ENCODE data around the gene NOS1AP. TPM values are rescaled to one million over a fixed set of nuclear protein-coding genes. Genes with fewer than 3 reads are reported as not detected.

Gene NOS1AP
- total and polyA plus RNA-seq, 8 donors = 0.25 to 13.8 (median 6.2) TPM

GRCh38 chr1:162271972-162272371 lies 202.5 kb downstream of the NOS1AP start:
- H3K36me3 ChIP-seq = no peaks in the 10 kb centered on the region
- intact Hi-C loops (cut with DNase I; ENCODE audit: low total_unique reads) = loop anchor here (10.0 kb wide), 1 partner anchor 217 kb away; no protein-coding TSS in a partner anchor
- H3K27me3 ChIP-seq = no peaks in the 10 kb centered on the region
- DNase-seq = no peak
- TF ChIP-seq EP300 (IDR thresholded peaks at IDR 0.05) (no peak), POLR2AphosphoS5 (IDR thresholded peaks at IDR 0.05) (no peak), POLR2A (IDR thresholded peaks at IDR 0.05) (no peak), CTCF (IDR thresholded peaks at IDR 0.05) (no peak)
- 81 to 88% (median 83%) methylated on average over 3 of the region's 3 CpGs for WGBS, 5 donors
- H3K4me1 ChIP-seq = no peaks in the 10 kb centered on the region
- no peaks in the 10 kb centered on the region for H3K9me3 ChIP-seq
- H3K27ac ChIP-seq = no peak overlapping the region
- no peak overlapping the region for H3K4me3 ChIP-seq

- H3K36me3 ChIP-seq = no peaks in the 10 kb centered on the region
- H3K27ac ChIP-seq = no peak overlapping the region
- no peak overlapping the region for H3K4me3 ChIP-seq
- no peaks in the 10 kb centered on the region for H3K9me3 ChIP-seq
- TF ChIP-seq EP300 (IDR thresholded peaks at IDR 0.05) (no peak), CTCF (IDR thresholded peaks at IDR 0.05) (no peak), POLR2AphosphoS5 (IDR thresholded peaks at IDR 0.05) (no peak), POLR2A (IDR thresholded peaks at IDR 0.05) (no peak)
- no peaks in the 10 kb centered on the region for H3K4me1 ChIP-seq
- DNase-seq = no peak
- WGBS, 5 donors = 82 to 92% (median 90%) methylated on average over 5 of the region's 5 CpGs
- intact Hi-C loops (cut with DNase I; ENCODE audit: low total_unique reads) = loop anchor here (10.0 kb wide), 1 partner anchor 218 kb away; no protein-coding TSS in a partner anchor
- no peaks in the 10 kb centered on the region for H3K27me3 ChIP-seq
Measured at GRCh38 chr1:162272419-162272818, 202.9 kb downstream of the NOS1AP start.

- H3K9me3 ChIP-seq = no peaks in the 10 kb centered on the region
- H3K4me1 ChIP-seq = peaks cover 0 to 8% (median 3%) of the 10 kb centered on the region in 4 donors
- DNase-seq = no peak
- 91 to 96% (median 92%) methylated on average over 6 of the region's 6 CpGs for WGBS, 5 donors
- no peaks in the 10 kb centered on the region for H3K36me3 ChIP-seq
- H3K27ac ChIP-seq = no peak overlapping the region
- no peaks in the 10 kb centered on the region for H3K27me3 ChIP-seq
- H3K4me3 ChIP-seq = no peak overlapping the region
- intact Hi-C loops (cut with DNase I; ENCODE audit: low total_unique reads) = loop anchor here (10.0 kb wide), 1 partner anchor 221 kb away; no protein-coding TSS in a partner anchor
- no peak for TF ChIP-seq CTCF (IDR thresholded peaks at IDR 0.05)
Measured at GRCh38 chr1:162275622-162276175, 206.2 kb downstream of the NOS1AP start.

DNA sequence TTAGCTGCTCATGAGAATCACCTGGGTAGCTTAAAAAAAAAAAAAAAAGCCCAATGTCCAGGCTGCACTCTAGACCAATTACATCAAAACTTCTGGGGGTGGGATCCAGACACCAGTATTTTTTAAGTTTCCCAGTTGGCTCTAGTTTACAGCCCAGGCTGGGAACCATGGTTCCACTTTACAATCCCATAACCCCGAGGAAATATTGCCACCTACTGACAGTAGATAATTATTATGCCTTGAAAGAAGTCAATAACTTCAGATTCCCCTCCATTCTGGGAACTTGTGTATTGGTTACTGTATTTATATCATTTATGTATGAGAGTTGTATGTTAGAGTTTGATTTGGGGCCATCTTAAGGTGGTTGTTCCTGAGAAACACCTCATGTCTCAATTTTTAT lies 207.0 kb downstream of the NOS1AP start:
- H3K36me3 ChIP-seq = no peaks in the 10 kb centered on the region
- H3K9me3 ChIP-seq = no peaks in the 10 kb centered on the region
- H3K27ac ChIP-seq = no peak overlapping the region
- intact Hi-C loops (cut with DNase I; ENCODE audit: low total_unique reads) = loop anchor here (10.0 kb wide), 1 partner anchor 222 kb away; no protein-coding TSS in a partner anchor
- H3K27me3 ChIP-seq = no peaks in the 10 kb centered on the region
- no peak for TF ChIP-seq POLR2A (IDR thresholded peaks at IDR 0.05)
- no peak for TF ChIP-seq POLR2AphosphoS5 (IDR thresholded peaks at IDR 0.05)
- TF ChIP-seq CTCF (IDR thresholded peaks at IDR 0.05) = peak in 3 of 7 experiments; percentile 21 to 37 (median 36)
- TF ChIP-seq EP300 (IDR thresholded peaks at IDR 0.05) = no peak
- 14 to 31% (median 16%) methylated on average over 1 of the region's 1 CpG for WGBS, 5 donors
- H3K4me3 ChIP-seq = no peak overlapping the region
- H3K4me1 ChIP-seq = peaks cover 0 to 8% (median 3%) of the 10 kb centered on the region in 4 donors
- peak in 1 of 2 donors; percentile 57 for DNase-seq

Data from stomach (tissue), 9 donors.